HUDEP-2 (cell line): Measurements from ENCODE around the gene ABHD17C.

Experiments
- DNase-seq, 76 experiments: peaks; one replicate each; lab custom pipeline; 2025; ENCODE audit not compliant: unreplicated experiment in 76 of 76; lab: John Stamatoyannopoulos, UW

ABHD17C gene

DNA sequence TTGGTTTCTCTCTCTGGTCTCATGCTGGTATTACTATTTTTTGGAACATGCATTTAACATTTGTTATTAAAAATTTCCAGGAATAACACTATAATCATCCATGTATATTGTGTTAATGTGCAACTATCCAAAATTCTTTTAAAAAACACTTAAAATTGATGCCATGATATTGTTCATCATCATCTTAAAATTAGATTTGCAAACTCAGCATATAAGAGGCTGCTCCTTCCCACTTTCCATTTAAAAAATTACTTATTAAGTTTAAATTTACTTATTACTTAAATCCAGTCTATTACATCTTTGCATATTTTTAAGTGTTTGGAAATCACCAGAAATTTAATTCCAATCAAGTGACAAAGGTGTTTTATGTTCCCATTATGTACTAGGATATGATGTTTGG, 5.8 kb upstream of the ABHD17C start:
- no peak for DNase-seq

DNA sequence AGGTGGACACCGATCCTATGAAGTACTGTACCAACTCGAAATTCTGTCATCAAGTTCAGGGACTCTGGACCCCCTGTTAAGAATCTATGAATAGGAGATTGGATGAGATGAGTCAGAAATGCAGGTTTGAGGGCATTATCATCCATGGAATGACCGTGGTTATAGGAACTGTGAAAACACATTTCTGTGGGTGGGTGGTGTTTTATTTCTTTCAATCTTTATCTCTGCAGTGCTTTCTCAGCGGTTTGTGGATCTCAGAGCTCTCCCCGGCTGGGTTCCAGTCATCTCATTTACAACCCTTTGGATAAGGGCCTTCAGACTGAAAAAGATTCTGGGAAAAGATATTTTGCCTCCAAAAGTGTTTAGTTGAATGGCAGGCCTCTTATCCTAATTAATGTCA, 5.4 kb upstream of the ABHD17C start:
- no peak for DNase-seq

DNA sequence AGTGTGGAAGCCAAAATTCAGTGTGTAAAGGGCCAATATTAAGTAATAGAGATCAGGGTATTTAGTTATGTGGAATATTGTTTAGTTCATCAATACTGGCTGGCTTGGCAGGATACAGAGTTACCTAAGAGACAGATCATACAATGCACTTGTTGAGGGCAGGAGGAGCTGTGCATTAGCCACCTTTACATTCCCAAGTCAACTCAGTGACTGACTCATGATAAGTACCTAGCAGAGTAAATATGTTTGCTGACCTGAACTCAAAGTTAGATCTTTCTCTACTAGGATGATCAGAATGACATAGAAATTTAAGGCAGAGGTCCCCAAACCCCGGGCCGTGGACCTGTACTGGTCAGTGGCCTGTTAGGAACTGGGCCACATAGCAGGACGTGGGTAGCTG, 3.5 kb upstream of the ABHD17C start:
- no peak for DNase-seq

DNA sequence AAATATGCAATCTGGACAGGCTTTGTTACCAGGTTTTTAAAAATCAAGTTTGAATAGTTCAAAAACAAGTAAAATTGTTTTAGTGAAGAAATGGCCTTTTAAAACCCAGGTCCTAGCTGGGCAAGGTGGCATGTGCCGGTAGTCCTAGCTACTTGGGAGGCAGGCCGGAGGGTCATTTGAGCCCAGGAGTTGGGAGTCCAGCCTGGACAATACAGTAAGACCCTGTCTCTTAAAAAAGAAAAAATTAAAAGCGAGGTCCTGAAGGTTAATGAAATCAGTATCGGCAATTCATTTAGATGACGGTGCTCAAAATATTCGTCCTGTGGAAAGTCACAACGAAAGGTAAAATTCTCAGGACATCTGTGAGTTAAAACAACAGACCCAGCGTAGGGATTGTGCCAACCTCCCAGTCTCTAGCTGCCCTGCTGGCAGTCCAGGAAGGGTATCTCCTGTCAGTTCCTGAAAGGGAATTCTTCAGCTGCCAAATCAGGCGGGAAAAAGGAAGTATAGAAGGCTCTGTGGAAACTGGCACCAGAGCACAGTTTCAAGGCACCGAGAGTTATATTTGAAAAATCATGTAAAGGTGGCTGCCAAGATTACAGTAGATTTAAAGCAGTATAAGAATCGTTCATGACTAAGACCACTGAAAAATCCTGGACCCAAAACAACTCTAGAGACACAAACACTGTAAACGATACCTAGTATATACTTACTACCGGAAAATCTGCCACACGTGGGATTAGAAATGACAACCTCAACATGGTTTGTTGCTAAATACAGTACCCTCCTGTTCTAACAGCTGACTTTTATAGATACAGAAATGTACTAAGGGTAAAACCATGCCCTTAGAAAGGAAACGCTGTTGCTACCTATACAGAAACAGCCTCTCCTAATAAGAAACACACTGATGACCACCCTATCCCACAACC, 1.2 kb upstream of the ABHD17C start:
- peak in 1 of 76 experiments; percentile 3 for DNase-seq

DNA sequence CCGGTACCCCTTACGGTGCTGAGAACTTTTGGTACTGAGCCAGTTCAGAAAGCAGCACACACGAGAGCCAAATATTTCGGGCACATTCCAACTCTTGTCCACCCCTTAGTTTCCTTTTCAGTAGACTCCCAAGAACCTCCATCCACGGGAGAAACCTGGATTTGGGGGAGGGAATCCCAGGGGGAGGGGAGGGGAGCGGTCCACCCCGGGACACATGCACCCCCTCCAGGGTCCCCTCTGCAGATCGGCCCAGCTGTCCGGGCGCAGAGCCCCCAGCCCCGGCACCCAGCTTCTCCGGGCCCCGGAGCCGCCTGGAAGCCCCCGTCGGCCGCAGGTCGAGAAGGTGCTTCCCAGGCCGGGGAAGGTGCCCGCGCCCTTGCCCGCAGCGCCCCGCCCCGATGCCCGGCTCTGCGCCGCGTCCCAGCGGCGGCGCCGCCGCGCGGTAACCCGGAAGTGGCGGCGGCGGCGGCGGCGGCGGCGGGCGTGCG, 455 bp upstream of the ABHD17C start:
- peak in 7 of 76 experiments; percentile 1 to 32 (median 10) for DNase-seq

DNA sequence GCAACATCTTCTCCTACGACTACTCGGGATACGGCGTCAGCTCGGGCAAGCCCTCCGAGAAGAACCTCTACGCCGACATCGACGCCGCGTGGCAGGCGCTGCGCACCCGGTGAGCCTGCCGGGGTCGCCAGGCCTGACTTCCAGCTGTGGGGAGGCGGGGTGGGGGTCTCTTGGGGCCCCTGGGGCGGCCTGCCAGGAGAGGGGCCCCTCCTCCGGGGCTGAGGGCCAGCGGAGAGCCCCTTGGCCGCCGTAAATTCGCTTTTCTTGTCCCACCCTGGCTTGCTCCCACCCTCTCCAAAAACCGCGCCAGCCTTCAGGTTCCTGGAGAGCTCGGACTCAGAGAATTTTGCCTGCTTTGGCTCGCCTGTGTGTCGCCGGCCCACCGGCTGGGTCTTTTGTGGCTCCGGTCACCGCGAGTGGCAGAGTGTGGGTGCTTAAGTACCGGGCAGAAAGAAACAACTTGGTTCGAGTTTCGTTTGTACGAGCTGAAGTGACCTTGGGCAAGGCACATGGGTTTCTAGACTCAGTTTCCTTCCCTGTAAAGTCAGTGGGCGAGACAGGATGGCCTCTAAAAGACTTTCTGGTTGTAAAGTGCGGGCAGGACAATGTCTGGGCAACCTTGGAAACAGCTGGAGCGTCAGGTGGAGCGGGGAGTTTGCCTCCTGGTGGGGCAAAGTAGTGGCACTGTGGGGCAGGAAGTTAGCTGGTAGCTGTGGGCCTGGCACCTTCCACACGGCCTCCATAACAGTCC, 976 bp downstream of the ABHD17C start:
- peak in 8 of 76 experiments; percentile 3 to 32 (median 6) for DNase-seq

DNA sequence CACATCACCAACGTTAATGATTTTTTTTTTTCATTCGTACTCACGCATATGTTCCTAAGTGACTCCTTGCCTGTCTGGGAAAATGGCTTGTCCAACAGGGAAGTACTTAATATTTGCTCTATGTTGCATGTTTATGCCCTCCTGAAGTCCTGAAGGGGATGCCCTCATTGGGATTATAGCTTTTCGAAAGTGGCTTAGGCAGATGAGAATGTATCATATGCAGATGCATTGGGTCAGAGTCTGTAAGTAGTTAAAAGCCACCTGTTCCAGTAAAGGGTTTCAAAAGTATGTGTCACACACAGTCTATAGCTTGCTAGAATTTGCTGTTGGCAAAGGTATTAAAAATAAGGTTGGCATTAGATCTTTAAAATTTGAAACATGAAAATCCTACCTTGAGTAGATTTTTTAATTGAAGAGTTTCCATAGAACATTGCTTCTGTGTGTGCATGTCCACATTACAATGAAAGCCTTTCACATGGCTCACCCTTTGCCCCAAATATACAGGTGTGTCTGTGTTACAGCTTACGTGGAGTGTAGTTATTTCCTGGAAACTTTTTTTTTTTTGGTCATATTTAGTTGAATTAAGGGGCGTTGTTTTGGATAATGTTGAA, 2.1 kb downstream of the ABHD17C start:
- DNase-seq: no peak

DNA sequence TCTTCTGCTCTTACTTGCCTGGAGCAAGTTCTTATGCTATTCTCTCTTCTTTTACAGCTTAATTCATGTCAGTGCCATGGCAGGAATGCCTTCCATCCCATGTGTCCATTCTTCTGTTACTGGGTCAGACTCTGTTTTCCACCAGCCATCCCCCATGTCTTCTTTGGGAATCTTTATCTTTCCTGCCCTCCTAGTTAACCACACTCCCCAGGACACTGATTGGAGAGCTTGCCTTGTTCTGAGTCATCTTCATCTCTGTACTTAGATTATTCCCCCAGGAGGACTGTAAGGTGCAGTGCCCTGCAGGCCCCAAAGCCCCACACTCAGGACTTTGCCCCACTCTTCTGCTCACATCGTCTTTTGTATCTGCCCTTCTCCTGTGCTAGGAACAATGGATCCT, 3.6 kb downstream of the ABHD17C start:
- no peak for DNase-seq

DNA sequence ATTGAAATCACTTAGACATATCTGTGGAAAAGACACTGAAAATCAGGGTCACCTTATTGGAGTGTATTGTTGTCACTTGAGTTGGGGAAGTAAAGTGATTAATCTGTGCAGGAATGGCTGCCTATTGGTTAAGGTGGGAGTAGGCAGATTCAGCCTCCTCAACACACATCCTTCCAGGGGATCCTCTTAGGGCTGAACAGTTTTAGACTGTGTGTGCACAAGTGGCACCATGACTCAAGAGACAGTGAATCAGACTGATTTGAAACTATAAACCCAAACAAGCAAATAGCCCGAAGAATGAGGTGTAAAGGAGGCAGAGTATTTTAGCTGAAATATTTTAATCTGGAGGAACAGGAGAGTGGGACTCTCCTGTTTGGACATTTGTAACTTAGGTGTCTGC, 4.9 kb downstream of the ABHD17C start:
- DNase-seq: no peak

DNA sequence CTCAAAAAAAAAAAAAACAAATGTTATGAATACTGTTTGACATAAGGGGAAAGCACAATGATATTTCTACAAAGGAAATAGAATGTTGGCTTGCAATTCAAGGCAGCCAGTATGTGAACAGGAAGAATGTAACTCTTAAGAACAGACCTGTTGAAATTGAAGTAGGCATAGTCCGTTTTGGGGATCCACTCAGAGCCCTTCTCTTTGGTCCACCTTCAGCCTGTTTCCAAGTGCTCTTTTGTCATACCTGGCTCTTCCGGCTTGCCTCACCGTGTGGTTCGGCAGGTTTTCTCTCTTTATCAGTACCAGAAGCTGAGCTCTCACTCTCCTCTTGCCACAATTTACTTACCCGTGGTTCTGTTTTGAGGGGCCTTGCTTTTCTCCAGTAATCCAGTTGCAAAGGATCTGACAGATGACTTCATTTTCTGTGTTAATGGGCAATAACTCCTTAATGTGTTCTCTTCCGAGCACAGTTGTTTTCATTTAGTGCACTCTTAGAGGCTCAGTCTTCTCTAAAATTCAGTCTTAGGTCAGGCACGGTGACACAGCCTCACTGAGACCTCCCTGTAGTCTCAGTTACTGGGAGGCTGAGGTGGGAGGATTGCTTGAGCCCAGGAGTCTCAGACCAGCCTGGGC, 6.7 kb downstream of the ABHD17C start:
- no peak for DNase-seq

DNA sequence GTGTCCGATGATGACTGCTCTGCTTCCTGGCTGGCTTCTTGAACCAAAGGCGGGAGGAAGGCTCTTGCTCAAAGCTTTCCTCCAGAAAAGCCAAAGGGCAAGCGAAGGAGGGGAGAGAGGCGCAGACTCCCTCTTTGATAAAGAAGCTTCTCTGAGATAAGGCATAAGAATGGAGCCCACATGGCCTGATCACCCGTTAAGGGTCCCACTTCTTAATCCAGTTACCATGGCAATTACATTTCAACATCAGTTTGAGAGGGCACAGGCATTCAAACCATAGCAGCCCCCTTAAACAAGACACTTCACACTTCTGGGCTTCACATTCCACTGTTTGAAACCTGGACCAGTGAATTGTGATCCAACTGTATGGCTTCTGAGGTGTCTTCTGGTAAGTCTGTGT, 8.0 kb downstream of the ABHD17C start:
- DNase-seq: no peak

DNA sequence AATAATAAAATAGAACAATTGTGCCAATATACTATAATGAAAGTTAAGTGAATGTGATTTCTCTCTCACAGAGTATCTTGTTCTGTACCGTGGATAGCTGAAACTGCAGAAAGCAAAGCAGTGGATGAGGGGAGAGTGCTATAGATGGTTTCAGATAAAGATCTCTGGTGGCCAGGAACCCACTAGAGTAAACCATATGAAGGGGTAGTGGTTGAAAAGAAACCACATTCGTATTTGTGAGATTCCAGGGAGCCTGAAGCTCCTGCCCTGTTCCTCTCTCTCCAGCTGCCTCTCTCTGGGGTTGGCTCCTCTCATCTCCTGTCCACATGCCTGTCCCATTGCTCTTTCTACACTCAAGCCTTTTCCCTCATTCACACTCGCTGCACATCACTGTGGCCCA, 8.9 kb downstream of the ABHD17C start:
- DNase-seq: no peak

DNA sequence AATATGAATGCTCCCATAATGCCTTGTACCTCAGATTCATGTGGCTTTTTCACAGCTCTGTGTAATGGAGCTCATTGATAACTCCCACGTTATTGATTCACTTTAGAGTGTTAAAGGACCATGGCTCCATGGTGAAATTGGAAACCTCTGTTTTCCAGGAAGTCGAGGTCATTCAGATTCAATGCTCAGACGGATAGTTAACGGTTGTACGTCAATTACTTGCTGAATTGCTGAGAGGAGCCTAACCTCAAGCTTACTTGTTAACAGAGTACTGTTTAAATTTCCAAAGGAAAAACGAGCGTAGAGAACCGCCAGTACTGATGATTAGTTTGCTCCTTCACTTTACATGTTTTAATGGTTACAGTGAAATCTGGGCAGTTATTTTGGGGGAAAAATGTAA, 11.1 kb downstream of the ABHD17C start:
- DNase-seq: no peak

DNA sequence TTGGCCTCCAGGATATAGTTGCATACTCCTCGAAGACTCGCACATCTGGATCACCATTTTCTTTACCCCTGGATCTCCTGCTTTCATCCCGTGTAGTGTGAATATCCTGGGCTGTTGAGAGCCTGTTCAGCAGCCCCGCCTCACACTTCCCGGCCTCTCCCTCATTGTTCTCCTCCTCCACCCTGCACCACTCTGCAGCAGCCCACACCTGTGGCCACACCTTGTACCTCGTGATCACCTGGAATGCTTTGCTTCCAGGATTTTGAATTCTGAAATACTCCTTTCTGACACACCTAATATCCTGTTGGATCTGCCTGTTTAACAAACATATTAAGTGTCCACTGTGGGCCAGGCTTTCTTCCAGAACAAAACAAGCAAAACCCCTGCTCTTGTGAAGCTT, 14.4 kb downstream of the ABHD17C start:
- no peak for DNase-seq

DNA sequence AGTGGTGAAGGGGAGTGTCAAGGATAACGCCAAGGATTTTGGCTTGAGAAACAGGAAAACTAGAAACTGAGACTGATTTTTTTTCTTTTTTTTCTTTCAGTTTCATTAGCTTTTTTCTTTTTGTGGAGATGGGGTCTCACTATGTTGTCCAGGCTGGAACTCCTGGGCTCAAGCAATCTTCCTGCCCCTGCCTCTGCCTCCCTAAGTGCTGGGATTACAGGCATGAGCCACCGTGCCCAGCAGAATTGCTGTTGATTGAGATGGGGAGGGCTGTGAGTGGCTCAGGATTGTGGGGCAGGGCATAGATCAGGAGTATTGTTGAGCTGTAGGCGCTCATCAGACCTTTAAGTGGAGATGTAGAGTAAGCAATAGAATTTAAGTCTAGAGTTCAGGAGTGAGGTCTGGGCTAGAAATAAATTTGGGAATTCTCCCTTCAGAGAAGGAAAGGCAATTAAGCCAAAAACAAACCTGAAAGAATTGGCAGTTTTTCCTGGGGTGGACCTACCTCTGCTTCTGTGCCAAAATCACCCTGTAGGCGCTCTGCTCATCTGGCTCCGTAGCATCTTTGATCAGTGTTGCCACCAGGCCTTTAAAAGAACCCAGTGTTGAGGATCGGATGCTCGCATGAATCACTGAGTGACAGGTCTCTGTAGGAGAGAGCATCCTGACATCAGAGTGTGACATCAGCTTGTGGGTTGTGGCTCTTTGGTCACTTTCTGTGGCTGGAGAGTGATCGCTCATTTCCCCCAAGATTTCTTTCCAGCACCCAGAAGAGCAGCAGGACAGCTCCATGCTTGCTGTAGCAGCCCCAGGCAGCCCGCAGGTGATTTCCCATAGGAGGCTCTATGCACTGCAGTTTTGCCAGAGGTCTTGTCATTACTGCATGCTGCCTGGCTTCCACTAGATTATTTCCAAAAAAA, 15.8 kb downstream of the ABHD17C start:
- no peak for DNase-seq

DNA sequence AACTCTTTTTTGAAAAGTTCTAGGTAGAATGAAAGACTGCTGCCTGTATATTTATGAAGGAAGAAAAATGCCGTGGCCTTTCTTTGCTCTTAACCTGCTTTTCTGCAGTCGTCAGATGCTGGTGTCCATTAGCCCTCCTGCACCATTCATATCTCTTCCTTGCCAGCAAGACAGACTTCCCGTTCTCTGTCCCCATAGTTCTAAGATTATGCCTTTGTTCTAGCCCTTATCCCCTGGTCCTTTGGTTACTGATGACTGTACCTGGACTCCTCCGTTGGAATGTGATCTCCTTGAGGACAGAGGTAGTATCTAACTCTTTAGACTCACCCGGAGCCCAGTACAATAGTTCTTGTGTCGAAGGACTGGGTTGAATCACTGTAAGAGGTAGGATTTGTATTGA, 16.8 kb downstream of the ABHD17C start:
- DNase-seq: no peak

DNA sequence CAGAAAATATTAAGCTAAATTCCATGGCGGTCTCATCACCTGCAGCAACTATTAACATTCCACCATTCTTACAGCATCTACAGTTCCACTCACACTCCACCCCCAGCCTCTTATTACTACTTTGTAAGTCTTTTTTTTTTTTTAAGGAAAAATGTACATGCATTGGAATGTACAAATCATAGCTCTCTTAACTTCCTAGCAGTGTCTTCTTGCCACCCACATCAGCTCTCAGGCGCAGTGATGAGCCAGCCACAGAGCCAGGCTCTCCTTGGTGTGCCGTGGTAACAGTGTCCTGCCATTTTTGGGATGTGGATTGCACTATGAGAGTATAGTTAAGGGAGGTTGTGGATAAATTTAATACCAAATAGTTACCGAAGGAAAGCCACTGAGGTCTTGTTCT, 17.8 kb downstream of the ABHD17C start:
- no peak for DNase-seq

DNA sequence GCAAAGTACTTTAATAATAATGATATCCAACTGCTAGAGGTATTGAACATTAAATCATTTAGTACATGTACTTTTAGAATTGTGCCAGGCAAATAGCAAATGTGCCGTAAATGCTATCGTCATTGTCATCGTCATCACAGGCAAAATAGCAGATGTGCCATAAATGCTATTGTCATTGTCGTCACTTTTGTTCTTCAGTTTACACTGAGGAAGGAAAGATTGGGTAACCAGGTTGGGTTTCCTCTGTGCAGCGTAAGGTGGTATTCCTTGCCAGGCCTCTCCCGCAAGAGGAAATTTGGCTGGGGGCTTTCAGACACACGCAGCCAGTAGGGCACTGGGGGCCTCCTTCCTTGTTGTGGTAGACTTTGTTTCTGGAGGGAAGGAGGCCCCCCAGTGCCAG, 26.4 kb downstream of the ABHD17C start:
- DNase-seq: no peak

DNA sequence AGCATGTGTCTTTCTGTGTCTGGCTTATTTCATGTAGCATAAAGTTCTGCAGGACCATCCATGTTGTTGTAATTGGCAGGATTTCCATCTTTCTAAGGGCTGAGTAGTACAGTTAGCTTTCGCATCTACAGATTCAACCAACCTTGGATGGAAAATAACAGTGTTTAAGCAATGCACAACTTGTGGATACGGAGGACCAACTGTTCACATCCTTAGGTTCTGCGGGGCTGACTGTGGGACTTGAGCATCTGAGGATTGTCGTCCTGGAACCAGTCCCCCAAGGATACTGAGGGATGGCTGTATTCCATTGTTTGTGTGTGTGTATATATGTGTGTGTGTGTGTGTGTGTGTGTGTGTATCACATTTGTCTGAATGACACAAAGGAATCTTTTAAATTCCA, 27.7 kb downstream of the ABHD17C start:
- no peak for DNase-seq

DNA sequence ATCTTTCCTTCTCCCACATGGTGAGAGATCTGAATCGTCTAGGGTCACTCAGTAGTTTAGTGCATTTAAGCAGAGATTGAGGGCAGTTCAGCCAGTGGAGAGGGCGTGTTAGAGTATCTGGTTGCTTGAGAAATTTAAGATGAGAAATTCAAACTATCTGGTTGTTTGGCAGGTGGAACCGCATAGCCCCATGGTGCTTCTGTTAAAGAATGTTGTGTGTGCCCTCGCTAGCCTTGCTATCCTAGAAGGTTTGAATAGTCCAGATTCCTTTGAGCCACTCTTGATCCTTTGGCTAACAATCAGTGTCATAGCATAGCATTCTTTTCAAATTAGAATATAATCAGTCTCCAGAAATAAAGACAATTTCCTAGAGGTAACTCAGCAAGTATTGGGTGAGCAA, 32.1 kb downstream of the ABHD17C start:
- DNase-seq: no peak
